RCC 7860 (cell line): ENCODE data around the gene BCL2L13.

Source experiments
- DNase-seq: peaks from one replicate; pipeline ENCODE4 v3.0.0-alpha.2; 2015; ENCODE audit warnings: low spot score
- FAIRE-seq: peaks from 2 replicates; lab custom pipeline; 2012; peaks lifted over from hg19 to GRCh38; lab: Jason Lieb, UNC

Gene BCL2L13

GRCh38 chr22:17725500-17725796 is 86.9 kb downstream of the BCL2L13 start:
- FAIRE-seq (no peak), DNase-seq (no peak)

DNA sequence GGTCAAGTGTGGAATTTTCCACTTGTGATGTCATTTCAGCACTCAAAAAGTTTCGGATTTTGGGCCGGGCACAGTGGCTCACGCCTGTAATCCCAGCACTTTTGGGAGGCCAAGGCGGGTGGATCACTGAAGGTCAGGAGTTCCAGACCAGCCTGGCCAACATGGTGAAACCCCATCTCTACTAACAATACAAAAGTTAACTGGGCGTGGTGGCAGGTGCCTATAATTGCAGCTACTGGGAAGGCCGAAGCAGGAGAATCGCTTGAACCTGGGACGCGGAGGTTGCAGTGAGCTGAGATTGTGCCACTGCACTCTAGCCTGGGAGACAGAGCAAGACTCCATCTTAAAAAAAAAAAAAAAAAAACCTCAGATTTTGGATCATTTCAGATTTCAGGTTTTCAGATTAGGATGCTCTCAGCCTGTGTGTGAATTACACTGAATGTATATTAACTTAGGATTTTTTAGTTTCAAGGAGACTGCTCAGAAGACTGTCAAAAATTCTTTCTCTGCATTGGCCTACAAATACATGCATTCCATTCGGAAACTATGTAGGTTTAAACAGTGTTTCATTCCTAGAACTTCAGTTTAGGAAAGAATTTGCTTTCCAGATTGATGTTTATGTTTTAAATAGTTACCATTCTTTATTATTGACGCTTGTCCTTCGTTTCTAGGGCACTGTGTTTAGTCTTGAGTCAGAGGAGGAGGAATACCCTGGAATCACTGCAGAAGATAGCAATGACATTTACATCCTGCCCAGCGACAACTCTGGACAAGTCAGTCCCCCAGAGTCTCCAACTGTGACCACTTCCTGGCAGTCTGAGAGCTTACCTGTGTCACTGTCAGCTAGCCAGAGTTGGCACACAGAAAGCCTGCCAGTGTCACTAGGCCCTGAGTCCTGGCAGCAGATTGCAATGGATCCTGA is 87.7 kb downstream of the BCL2L13 start:
- FAIRE-seq, result no peak
- peak; percentile 16 for DNase-seq

DNA sequence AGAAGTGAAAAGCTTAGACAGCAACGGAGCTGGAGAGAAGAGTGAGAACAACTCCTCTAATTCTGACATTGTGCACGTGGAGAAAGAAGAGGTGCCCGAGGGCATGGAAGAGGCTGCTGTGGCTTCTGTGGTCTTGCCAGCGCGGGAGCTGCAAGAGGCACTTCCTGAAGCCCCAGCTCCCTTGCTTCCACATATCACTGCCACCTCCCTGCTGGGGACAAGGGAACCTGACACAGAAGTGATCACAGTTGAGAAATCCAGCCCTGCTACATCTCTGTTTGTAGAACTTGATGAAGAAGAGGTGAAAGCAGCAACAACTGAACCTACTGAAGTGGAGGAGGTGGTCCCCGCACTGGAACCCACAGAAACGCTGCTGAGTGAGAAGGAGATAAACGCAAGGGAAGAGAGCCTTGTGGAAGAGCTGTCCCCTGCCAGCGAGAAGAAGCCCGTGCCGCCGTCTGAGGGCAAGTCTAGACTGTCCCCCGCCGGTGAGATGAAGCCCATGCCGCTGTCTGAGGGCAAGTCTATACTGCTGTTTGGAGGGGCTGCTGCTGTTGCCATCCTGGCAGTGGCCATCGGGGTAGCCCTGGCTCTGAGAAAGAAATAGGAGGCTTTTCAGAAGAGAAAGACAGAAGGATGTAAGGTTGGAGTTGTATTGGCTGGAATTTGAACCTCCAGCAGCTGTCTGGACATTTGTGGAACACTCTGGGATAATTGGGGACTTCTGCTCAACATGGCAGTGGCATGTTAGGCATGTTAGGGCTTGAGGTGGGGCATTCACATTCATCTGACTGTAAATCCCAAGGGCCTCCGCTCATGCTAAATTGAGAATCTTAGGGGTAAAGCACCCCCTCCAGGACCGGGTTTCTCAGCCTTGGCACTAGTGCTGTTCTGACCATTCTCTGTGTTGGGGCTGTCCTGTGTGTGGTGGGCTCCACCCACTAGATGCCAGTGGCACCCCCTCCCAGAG is 88.7 kb downstream of the BCL2L13 start:
- no peak for FAIRE-seq
- DNase-seq, result no peak

GRCh38 chr22:17728786-17729185 is 90.2 kb downstream of the BCL2L13 start:
- FAIRE-seq (no peak), DNase-seq (no peak)

- FAIRE-seq (no peak), DNase-seq (no peak)
These were observed 91.0 kb downstream of the BCL2L13 start for GRCh38 chr22:17729561-17729960.

DNA sequence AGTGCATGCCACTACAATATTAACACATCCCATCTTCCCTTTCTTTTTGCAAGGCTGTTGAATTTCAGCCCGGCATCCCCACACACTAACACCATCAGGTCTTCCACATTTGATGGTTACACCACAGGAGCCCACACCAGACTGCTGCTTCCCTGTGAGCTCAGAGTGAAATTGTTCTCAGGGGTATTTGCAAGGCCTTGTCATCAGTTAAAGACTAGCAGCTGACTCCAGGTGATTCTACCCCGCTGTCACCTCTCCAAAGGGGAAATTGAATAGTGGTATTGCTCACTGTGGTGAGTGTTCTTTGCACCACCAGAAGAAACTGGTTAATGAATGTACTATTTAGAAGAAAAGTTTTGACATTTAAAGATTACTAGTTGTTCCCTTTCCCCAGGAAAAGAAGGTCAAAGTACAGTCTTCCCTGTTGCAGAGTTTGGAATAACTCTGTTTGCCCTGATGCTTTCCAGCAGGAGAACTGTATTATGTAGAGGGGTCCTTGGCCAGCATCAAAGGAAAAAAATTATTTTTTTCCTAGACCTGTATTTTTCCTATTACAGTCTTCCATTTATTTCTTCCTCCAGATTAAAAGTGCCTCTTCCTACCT is 93.8 kb downstream of the BCL2L13 start:
- no peak for FAIRE-seq
- DNase-seq, result no peak

DNA sequence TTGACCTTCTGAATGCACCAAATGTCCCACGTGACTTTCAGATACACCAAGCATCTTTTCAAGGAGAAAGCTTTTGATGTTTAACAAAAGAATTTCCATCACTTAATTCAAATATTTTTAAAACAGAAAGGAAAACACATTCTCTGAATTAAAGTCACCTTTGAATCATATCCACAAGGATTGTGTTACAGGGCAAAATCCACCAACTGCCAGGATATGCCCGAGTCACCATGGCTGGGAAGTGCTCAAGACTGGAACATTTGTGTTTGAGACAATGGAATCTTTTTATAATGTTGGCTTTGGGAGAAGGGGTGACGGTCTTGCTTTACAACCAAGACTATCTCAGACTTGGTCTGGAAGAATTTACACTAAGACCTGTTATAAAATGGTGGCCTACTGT is 94.9 kb downstream of the BCL2L13 start:
- FAIRE-seq, result no peak
- peak; percentile 26 for DNase-seq

DNA sequence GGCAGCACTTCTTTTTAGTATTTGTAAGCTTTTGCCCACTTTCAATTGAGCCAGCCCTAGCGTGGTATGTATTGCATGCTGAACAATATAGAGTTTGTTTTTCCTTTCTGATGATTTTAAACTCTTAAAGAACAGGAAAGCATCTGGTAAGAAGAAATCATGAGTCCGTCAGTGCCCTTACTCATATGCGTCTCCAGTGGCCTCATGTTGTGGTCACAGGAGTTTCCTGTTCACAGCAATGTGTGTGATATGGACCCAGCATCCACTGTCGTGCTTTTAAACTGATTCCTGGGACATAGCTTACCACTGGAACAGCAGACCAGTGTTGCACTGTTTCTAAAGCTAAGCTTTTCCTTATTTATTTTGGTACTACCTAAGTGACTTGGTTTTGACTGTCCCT is 95.6 kb downstream of the BCL2L13 start:
- FAIRE-seq (no peak), DNase-seq (peak; percentile 14)

GRCh38 chr22:17738386-17739128 is 100.0 kb downstream of the BCL2L13 start:
- FAIRE-seq, result no peak
- DNase-seq, result no peak

DNA sequence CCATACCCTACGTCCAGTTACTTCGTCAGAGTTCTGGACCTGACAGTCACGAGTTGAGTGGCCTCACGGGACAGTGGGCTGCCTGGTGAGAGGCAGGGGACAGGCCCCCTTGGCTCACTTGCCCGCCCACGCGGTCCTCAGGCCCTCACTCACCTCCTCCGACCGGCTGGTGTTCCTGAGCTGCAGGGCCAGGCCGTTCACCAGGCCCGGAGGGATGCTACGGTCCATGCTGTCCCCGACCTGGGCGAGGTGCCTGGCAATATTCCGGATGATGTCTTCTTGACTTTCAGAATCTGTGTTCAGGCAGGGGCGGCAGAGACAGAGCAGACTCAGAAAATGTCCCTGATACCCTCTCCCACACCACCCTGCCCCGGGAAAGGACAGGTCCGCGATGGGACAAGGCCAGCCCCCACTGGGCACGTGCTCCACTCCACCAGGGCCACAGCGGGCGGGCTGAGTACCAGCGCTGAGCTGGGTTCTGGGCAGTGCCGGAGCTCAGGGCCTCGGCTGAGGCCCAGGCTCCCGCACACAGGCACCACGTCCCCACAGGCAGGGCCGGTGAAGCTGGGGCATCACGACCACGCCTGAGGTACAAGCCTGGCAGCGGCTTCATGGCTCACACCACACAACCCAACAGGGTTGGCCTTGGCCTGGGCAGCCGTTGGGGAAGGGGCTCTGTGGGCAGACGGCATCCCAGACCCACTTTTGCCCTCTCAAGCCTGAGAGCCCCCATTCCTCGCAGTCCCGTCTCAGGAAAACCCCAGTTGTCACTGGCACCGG is 100.8 kb downstream of the BCL2L13 start:
- FAIRE-seq, result no peak
- DNase-seq, result no peak

DNA sequence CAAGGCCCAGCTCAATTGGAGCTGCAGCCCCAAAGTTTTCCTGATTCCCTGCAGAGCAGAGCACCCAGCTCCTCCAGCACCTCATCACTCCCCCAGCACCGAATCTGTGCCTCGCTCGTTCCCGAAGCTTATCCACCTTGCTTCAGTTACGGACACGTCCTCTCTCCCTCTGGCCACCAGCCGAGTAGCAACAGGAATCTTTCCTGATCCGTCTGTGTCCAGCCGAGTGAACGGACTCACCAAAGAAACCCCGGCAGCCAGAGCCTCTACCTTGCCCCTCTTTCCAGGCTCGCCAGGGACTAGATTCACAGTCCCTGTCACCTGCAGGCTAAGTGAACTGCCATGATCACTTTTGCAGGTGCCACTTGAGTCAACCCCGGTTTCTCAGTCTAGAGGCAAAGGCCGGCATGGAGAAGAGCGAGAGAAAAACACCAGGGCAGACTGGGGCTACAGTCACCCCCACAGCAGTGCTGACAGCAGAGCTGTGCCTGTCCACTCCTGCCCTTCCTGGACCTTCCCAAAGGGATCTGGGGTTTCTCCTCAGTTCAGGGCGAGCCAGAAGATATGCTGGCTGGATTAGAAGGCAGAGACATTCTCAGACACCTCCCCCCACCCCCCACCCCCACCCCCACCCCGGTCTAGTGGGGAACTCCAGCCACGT is 103.4 kb downstream of the BCL2L13 start:
- FAIRE-seq, result no peak
- no peak for DNase-seq

GRCh38 chr22:17742527-17742902 is 104.0 kb downstream of the BCL2L13 start:
- no peak for FAIRE-seq
- peak; percentile 39 for DNase-seq

DNA sequence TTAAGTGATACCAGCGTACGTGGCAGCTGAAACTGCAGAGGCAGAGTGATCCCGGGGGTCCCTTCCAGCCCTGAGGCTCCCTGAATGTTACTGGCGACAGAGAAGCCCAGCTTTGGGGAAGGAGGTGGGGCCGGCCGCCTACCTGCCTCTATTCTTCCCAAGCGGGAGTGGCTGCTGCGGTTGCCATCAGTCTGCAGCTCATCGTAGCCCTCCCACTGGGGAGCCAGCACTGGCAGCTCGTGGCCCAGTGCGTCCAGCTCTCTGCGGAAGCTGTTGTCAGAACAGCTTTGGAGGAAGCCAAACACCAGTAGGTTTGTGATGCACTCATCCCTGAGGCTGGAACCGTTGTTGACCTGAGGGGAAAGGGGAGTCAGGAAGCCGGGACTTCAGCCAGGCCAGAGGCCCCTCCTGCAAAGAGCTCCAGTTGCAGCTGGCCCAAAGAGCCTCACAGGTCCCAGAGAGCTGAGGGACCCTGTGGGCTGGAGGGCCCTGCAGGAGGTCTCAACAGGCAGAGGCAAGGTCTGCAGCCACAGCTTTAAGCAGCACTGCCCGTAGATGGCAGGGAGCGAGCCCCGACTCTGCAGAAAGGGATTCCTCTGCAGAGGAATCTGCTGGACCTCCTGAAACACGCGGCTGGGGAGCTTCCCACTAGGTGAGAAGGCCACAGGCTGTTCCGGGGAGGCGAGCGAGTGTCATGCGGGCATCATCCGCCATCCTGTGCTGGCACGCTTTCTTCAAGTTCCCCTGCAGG is 105.3 kb downstream of the BCL2L13 start:
- FAIRE-seq (no peak), DNase-seq (no peak)

DNA sequence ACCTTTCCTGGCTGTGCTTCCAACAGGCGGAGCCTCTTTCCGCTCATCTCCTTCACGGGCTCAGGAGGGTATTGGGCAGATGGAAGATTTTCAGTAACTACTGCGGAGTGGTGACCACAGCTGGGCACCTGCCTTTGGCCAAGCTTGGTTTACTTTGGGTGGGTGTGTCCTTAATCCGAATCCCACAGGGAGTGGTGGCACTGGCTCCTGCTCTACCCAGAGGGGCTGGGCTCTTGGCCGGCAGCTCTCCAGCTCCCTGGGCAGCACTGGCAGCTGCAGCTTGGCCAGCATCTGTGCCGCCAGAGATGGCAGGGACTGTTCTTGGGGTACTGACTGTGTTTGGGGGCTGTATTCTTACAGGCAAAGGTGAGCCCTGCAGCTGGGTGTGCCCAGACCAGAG is 105.9 kb downstream of the BCL2L13 start:
- no peak for DNase-seq
- no peak for FAIRE-seq

- FAIRE-seq, result no peak
- DNase-seq, result no peak
These were observed 108.4 kb downstream of the BCL2L13 start for GRCh38 chr22:17746916-17747315.

DNA sequence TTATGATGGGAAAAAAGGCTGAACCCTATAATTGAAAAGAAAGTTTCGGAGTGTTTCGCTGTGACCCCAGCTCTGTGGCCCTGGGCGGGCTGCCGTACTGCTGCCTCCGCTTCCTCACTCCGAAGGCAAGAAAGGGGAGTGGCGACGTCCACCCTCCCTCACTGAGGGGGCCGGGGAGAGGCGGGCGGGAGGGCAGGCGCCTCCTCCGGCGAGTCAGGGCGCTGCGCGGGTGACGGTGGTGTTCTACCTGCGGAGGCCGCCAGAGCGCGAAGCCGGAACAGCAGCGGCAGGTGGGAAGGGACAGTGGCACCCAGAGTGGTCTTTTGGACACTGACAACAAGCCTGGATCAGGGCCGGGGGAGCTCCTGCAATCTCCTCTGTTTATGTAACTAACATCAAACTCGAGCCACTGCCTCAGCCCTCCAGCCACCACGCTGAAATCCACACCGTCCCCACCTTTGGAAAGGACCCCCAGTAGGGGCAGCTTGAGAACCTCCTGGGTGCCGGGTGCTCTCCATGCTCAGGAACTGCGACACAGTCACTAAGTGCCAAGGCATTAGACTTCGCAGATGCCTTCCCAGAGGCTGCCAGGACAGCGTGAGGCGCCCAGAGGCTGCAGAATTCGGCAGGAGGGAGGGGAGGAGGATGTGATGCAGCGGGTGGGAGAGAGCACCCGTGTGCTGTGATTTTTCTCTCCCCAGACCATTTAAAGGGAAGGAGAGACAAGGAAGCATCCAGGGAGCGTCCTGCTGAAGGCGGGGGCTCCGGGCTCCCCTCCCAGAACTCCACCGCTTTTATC is 110.2 kb downstream of the BCL2L13 start:
- DNase-seq (no peak), FAIRE-seq (no peak)

- no peak for FAIRE-seq
- no peak for DNase-seq
These were observed 111.2 kb downstream of the BCL2L13 start for GRCh38 chr22:17749605-17750395.
